HepG2 (cell line): Measurements from ENCODE around the gene CTNND1. TPM values are rescaled to one million over a fixed set of nuclear protein-coding genes. Genes with fewer than 3 reads are reported as not detected.

Source experiments
- EHMT2 ChIP-seq: fragments of 200-600 bp; sonication (generic); IDR thresholded peaks from 2 replicates; pipeline ENCODE4 v1.7.0; 2017; ENCODE audit warnings: antibody characterized with exemption, low read depth, low read length, borderline replicate concordance
- MNT ChIP-seq: fragments of 450-650 bp; IDR thresholded peaks from 2 replicates; pipeline ENCODE4 v1.6.1; 2016
- NFAT5 ChIP-seq: sonication (generic); formaldehyde crosslinking; IDR thresholded peaks from 2 replicates; pipeline ENCODE4 v1.4.0; 2020; ENCODE audit warnings: missing genetic modification reagents
- PREB ChIP-seq: sonication (generic); formaldehyde crosslinking; IDR thresholded peaks from 2 replicates; pipeline ENCODE4 v1.4.0; 2020; ENCODE audit warnings: missing genetic modification reagents
- SP4 ChIP-seq: sonication (generic); formaldehyde crosslinking; IDR thresholded peaks from 2 replicates; pipeline ENCODE4 v1.8.1; 2023; ENCODE audit warnings: mild to moderate bottlenecking, missing genetic modification reagents
- ZBTB39 ChIP-seq: sonication (generic); formaldehyde crosslinking; IDR thresholded peaks from 2 replicates; pipeline ENCODE4 v1.5.0; 2020; ENCODE audit warnings: missing genetic modification reagents
- ZFP90 ChIP-seq: sonication (generic); formaldehyde crosslinking; IDR thresholded peaks from 2 replicates; pipeline ENCODE4 v1.8.0; 2022; ENCODE audit warnings: missing genetic modification reagents, mild to moderate bottlenecking, inconsistent platforms, borderline replicate concordance
- ZNF142 ChIP-seq: sonication (generic); formaldehyde crosslinking; IDR thresholded peaks from 2 replicates; pipeline ENCODE4 v1.4.0; 2020; ENCODE audit warnings: missing genetic modification reagents
- ZNF33A ChIP-seq: sonication (generic); formaldehyde crosslinking; IDR thresholded peaks from 2 replicates; pipeline ENCODE4 v1.5.1; 2020; ENCODE audit warnings: missing genetic modification reagents, mild to moderate bottlenecking, moderate library complexity, borderline replicate concordance
- ZNF33B ChIP-seq: sonication (generic); formaldehyde crosslinking; IDR thresholded peaks from 2 replicates; pipeline ENCODE4 v1.5.1; 2020; ENCODE audit warnings: mild to moderate bottlenecking, missing genetic modification reagents
- ZNF816 ChIP-seq: sonication (generic); formaldehyde crosslinking; IDR thresholded peaks from 2 replicates; pipeline ENCODE4 v1.8.0; 2022; ENCODE audit warnings: missing genetic modification reagents, mild to moderate bottlenecking, borderline replicate concordance
- polyA plus RNA-seq, 8 experiments: library from polyadenylated mRNA; depleted of rRNA in 3 of 8; stranded (reverse) in 7 of 8; unstranded in 1 of 8; fragments of >200 nt; fragmentation: Illumina TruSeq in 4 of 8; extraction: Trizol in 4 of 8; gene quantifications; 2 replicates each; pipeline versions ENCODE4 v1.2.1 to v1.2.3, GENCODE V29; 2011 to 2016; ENCODE audit warnings: low read depth in 4 of 8, missing spikeins in 1 of 8, mixed read lengths in 1 of 8; ENCODE audit not compliant: insufficient read depth in 1 of 8
- total RNA-seq, 5 experiments: library from RNA; depleted of rRNA; stranded (reverse); fragments of >200 nt; fragmentation: Illumina TruSeq; extraction: Trizol; gene quantifications; 2 replicates each; pipeline ENCODE4 v1.2.3, GENCODE V29; 2016; ENCODE audit warnings: low read depth in 1 of 5

Gene CTNND1
- total and polyA plus RNA-seq, 2 of the 13 experiments (the other 11 are each of a cell fraction or from before 2014, with no cell fraction given) = 117 to 128 TPM

- TF ChIP-seq NFAT5 (CRISPR knock-in tag) (no peak), SP4 (no peak), ZNF33A (CRISPR knock-in tag) (no peak), ZNF816 (CRISPR knock-in tag) (no peak), ZBTB39 (CRISPR knock-in tag) (no peak), PREB (no peak), ZNF33B (no peak), MNT (no peak), EHMT2 (no peak), ZNF142 (CRISPR knock-in tag) (no peak), ZFP90 (CRISPR knock-in tag) (no peak)
These were observed at the start of gene CTNND1 (continued) for GRCh38 chr11:57761301-57762234.
